HG02870 (cell line): ENCODE measurements around the gene KIRREL3.

ENCODE experiments used
- ATAC-seq: cut with Tn5 transposase; IDR thresholded peaks from one replicate; pipeline ENCODE4 v1.9.1; 2021; ENCODE audit warnings: mild to moderate bottlenecking, moderate library complexity; ENCODE audit not compliant: unreplicated experiment

Gene KIRREL3

DNA sequence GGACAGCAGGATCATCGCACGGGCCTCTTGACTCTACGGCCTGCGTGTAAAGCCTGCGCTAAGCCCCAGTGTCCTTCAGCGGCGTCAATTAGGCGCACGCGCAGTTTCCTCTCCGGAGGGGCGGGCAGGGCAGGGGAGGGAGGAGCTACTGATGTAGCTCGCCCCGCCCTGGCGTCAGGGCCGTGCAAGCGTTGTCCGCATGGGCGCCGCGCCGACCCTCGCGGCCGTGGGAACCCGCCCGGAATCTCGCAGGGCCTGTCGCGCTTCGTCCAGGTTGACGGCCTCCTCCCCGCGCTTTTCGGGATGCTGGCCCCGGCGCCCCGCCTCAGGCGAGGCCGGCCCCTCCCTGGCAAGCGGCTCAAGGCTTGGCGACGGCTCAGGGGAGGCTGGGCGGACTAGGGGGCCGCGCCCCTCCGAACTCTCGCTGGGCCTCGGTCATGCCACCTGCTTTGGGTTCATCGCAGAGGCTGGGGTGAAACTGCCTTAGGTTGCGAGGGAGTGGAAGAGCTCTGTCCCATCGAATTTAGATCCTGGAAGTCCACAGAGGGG, 584.0 kb downstream of the KIRREL3 start:
- ATAC-seq = peak; percentile 64

DNA sequence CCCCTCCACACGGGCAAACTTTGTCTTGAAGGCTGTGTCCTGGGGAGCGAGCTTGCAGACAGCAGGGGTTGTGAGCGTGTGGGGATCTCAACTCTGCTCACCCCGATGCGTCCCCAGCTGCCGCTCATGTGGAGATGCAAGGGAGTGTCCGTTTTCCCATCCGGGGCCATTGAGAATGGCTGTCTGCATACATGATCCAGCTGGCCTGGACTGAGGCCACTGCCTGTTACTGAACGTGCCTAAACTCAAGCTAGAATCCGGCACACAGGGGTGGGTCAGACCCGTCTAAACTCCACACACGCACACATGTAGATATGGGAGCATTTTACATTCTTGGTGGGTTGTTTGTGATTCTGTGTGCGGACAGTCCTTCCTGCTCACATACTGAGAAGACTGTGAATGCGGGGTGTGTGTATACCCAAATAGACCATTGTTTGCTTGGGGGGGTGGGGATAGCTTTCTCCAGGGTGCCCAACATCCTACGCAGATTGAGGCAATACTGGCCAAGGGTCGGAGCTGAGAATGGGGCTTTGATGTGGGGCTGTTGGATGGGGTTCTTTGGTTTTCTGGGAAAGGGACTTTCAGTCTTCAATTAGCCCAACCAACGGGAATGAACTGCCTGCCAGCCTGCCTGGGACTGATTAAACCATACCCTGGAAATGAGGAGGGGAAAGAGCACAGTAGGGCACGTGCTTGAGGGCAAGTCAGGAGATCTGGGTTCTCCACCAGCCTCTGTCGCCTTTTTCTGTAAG, 584.7 kb downstream of the KIRREL3 start:
- no peak for ATAC-seq

DNA sequence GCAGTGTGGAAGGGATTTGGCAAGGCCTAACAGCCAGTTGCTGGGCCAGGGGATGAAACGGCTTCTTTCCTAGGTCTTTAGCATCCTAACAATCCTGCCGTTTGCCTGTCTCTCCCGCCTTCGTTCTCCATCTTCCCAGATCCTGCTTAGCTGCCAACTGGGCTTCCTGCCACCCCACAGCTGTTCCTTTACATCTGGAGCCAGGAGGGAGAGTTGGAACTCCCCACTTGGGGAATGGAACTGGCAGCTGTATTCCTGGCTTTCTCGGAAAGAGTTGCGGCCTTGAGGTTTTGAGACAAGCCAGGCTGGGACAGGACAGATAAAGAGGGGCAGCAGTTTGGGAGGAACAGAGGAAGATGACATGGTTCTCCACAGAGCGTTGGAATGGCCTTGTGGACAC, 585.4 kb downstream of the KIRREL3 start:
- no peak for ATAC-seq

DNA sequence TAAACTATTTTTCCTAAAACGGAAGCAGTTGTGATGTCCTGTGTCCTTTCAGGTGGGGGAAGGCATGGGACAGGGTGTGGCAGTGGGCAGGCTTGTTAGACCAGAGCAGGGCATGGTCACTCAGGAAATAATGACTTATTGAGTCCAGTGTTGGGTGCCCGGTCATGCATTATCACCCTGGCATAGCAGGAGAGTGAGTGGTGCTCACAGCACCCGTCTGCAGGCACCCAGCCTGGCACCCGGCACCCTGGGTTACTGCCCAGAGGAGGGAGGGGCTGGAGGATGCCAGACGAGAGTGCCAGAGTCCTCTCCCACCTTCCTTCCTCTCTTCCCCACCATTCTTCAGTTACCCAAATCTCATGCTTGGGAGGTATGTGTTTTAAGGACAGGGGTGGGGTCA, 586.0 kb downstream of the KIRREL3 start:
- no peak for ATAC-seq

DNA sequence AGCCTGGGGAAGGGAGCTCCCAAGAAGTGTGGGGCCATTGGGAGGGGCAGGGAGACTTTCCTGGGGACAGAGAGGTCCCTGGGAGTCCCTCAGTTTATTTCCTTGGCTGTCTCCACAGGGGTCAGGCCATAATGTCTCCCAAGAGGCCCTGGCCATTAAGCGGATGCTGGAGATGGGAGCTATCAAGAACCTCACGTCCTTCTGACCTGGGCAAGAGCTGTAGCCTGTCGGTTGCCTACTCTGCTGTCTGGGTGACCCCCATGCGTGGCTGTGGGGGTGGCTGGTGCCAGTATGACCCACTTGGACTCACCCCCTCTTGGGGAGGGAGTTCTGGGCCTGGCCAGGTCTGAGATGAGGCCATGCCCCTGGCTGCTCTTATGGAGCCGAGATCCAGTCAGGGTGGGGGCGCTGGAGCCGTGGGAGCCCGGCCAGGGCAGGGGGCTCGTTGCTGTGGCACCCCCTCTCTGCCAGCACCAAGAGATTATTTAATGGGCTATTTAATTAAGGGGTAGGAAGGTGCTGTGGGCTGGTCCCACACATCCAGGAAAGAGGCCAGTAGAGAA, 586.6 kb downstream of the KIRREL3 start:
- no peak for ATAC-seq

DNA sequence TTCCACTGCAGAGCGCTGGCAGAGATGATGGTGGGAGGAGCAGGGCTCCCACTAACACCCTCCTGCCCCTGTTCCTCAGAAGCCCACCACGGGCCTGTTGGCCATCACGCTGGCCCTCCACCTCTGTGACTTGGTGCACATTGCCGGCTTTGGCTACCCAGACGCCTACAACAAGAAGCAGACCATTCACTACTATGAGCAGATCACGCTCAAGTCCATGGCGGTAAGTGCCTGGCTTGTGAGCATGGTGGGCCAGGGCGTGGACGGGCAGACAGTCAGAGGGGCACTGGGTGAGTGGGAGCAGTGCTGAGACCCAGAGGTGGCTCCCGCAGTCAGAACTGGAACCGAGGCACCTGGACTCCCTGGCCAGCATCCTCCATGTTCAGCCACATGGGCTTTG, 587.1 kb downstream of the KIRREL3 start:
- no peak for ATAC-seq

DNA sequence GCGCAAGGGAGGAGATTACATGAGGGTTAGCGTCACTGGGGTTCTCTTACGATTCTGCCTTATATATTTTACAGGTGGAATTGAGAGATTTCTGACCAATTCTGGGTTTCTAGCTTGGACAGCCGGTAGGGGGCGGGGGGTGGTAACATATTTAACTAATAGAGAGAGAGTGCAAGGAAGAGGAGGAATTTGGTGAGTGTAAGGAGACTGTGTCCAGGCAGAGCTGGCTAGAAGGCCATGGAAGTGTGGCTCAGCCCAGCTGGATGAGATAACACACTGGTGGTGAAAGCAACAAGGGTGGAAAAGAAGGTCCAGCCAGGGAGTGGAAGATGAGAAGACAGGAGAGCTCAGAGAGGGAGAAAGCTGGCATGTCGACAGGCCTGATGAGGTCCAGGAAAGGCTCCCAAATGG, 588.6 kb downstream of the KIRREL3 start:
- ATAC-seq = no peak

DNA sequence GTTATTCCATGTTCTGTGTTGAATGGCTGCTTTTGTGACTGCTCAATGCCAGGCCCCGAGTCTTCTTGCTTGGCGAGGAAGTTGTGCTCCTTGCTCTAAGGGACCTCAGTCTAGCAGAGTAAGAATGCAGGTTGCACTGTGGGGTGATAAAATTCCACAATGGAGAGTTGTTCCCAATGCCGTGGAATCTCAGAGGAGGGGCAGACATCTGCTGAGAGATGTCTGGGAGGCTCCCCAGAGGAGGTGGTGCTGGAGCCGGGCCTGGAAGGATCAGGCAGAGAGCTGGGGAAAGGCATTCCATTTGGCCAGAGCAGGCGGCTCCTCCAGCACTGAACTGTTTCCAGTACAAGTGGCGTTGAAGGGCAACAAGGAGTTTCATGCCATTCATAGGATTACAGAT, 589.9 kb downstream of the KIRREL3 start:
- no peak for ATAC-seq

DNA sequence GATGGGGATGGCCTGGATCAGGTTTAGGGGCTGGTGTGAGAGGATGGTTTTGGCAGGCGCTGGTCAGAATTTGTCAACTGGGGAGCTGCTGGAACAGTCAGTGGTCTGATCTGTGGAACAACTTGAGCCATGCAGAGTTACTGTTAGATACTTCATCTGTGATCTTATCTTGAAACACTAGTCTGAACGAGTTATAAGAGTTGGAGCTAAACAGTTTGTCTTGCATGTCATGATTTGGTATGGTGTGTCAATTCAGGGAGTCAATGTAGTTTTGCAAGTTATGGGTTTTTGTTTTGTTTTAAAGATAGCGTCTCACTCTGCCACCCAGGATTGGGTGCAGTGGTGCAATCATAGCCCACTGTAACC, 591.0 kb downstream of the KIRREL3 start:
- ATAC-seq = no peak

DNA sequence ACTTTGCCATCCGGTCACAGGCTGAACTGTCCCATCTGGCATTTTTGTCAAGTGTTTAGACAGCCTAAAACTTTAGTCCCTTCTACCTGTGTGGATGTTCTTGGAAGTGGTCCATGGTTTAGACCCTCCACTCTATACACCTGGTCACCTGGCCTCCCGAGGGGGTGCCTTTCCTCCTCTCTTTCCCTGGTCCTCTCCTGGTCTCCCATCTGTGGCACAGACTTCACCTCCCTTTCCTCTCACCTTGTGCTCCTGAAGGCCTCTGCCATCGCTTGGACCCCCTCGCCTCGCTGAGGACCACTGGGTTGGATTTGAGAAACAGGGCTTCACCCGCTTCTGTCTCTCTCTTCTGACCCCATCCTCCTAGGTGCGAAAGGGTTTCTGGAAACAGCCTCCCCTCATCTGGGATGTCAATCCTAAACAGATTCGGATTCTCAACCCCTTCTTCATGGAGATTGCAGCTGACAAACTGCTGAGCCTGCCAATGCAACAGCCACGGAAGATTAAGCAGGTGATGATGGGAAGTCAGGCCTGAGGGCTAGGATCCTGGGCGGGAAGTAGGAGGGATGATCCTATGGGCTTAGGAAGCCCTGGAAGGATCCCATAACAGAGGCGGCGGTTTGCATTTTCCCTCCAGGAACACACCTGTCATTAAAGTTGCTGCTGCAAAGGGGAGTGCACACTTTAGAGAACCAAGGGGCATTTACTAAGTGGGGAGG, 591.5 kb downstream of the KIRREL3 start:
- no peak for ATAC-seq

DNA sequence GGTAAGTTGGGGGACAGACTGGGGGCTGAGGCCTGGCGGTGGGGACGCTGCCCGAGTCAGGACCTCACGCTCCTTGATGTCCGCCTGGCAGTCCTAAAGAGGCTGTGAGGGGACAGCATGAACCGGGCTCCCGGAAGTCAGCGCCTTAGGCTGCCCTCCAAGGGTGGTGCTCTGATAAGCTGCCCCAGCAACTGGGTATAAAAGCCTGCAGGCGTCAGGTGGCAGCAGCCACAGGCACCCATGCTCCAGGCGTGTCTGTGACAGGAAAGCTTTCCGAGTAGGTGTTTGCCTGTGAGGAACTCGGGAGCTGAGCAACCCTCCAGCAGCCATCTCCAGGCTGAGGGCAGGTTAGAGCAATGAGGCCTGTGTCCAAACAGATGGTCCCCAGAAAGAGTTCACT, 592.1 kb downstream of the KIRREL3 start:
- no peak for ATAC-seq

DNA sequence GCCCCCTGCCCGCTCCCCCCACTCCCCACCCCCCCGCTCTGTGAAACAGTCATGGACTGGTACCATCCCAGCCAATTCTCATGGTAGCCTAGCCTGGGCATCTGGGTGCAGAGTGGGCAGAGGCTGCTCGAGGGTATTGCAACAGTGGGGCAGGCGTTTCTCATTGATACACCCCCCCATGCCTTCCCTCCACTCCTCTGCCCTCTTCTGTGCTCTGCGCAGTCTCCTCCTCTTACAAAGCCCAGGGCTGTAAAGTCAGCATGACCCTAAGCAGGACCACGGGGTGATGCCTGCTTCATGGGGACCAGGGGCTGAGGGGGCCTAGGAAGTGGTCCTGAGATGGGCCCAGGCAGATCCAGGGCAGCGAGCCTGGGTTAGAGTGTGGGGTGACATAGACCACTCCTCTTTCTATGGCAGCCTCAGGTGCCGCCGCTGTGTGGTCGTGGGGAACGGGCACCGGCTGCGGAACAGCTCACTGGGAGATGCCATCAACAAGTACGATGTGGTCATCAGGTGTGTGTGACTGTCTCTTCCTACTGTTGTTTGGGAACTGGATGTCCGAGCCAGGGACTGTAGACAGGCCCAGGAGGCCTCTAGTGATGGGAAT, 592.8 kb downstream of the KIRREL3 start:
- no peak for ATAC-seq

DNA sequence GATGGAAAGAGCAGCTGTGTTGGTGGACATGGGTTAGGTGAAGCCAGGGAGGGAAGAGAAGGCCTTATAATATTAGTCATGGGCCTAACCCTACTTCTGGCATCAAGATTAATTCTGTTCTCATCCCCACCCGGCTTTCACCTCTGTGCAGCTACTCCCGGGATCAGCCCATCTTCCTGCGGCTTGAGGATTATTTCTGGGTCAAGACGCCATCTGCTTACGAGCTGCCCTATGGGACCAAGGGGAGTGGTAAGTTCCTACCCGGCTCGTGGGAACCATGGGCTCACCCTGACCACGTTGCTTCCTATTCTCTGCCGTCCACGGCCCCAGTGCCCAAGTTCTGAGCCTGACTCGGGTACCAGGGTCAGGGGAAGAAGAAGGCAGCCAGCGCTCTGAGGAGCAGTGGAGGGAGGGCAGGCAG, 593.5 kb downstream of the KIRREL3 start:
- no peak for ATAC-seq

DNA sequence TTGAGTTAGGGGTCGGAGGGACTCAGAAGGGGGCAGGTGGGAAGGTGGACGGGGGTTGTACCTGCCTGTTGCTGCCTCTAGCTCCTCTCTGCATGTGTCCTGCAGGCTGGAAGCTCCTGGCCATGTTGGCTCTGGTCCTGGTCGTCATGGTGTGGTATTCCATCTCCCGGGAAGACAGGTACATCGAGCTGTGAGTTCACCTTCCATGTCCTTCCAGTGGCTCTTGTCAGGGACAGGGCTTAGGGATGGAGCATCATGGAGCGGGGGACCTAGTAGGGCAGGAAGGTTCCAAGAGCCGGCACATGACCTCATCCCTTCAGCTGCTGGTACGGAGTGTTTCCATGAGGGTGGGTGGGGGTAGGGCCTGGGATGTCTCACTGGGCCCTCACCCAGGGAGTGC, 594.2 kb downstream of the KIRREL3 start:
- ATAC-seq = no peak

DNA sequence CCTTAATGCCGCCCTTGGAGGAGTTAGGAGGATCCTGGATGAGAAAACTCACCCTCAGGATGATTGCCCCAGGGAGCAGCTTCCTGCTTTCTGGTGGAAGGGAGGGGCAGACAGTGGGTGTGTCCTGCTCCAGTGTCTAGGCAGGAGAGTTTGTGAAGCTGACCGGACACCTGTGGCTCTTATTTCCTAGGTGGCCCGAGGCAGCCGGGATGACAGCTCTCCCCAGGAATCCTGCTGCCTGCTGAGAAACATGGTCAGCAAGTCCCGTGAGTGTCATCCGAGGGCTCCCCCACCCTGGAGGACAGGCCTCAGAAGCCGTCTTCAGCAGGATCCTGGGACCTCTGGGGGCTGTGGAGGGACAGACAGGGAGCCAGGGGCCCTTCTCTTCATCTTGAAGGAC, 594.7 kb downstream of the KIRREL3 start:
- no peak for ATAC-seq

DNA sequence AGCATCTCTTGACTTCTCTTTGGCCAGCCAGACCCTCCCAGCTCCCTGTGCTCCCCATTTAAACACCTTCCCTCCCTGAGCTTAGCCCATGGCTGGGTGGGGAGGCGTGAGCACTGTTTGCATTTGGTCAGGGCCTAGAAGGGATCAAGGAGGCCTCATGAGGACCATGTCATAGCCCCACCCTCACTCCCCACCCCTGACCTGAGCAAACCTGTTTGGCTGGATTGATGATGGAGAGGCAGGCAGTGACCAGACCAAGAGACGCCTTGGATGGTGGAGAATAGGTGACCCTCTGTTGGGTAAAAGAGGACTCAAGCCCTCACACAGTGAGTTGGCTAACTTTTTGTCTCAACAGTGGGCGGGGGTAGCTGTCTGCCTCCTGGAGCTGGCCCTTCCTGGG, 595.2 kb downstream of the KIRREL3 start:
- ATAC-seq = no peak

DNA sequence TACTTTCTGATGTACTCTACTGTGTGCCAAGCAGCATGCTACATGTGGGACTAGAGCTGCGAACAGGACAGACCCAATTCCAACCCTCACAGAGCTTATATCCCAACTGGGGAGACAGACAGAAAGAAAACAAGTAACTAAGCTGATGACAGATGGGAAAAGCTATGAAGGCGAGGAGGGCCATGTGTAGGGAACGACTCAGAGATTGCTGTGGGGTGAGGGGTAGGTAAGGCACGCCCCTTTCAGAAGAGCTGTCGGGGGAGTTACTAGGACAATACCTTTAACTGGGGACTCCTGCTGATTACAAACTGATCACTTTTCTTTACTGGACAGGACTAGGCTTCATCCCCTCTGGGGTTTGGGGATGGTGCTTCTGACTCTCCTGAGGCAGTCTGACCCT, 596.2 kb downstream of the KIRREL3 start:
- ATAC-seq = no peak

DNA sequence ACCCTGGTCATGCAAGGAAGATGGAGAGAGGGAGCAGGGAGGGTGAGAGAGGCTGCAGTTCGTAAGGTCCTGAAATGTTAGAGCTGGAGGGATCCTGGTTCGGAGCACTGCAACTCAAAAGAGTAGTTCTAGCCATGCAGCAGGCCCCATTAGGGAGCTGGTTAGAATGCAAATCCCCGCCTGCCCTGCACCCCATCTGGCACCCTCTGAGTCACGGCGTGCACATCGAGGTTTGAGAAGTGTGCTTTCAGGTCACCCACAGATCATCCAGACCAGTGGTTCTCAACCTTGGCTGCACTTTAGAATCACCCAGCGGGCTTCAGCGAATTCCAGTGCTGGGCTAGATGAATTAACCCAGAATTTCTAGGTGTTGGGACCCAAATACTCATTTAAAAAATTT, 596.9 kb downstream of the KIRREL3 start:
- peak; percentile 99 for ATAC-seq

DNA sequence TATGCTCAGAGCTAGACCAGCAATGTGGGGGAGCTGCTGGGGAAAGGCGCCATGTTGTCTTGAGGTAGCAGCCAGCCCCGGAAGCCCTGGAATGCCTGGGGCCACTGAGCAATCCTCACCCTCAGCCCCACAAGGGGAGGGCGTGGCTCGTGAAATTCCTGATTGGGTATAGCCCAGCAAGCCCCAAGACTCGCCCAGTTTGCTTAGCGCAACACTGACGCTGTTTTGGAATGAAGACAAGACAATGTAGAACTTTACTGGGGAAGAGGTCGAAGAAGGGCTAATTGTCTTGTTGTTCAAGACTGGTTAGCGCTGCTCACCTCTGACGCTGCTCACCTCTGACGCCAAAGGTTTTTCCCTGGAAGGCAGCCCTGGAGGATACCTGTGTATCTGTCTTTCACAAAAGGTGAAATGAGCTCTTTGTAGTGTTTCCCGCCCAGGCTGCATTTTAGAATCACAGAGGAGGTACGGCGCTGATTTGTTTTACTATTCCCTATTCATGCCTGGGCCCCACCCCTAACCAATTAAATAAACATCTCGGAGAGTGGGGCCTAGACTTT, 597.5 kb downstream of the KIRREL3 start:
- no peak for ATAC-seq

DNA sequence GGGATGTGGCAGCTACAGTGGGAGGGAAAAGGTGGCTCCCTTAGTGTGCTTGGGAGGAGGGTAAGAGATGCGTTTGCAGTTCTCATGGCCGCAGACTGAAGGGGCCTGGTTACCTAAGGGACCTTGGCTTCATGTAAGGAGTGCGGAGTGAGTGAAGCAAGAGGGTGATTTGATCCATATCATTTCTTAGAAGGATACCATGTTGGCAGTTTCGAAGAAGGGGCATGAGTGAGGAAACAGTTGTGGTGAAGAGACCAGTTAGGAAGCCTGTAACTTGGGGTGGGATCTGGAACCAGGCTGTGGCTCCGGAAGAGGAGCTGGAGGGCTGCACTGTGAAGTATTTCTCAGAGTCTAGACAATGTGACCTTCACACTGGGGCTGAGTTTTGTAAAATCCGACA, 600.1 kb downstream of the KIRREL3 start:
- no peak for ATAC-seq

DNA sequence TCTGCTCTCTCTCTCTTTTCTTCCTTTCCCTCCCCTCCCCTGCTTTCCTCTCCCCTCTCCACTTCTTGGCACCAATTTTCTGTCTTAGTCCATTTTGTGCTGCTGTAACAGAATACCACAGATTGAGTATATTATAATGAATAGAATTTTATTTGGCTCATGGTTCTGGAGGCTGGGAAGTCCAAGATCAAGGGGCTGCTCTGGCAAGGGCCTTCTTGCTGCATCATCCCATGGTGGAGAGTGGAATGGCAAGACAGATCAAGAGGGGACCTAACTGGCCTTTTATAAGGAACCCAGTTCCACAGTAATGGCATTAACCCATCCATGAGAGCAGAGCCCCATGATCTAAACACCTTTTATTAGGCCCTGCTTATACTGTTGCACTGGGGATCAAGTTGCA, 600.6 kb downstream of the KIRREL3 start:
- ATAC-seq = no peak
